Peyer's patch (tissue), 4 donors: Measurements from ENCODE around the gene ELOVL2. TPM values are rescaled to one million over a fixed set of nuclear protein-coding genes. Genes with fewer than 3 reads are reported as not detected.

ENCODE experiments used
- DNase-seq, 3 donors: peaks; one replicate each; pipeline ENCODE4 v3.0.0-alpha.2; 2017 to 2019
- H3K27ac ChIP-seq, 4 donors: fragments of 200-600 bp; sonication (generic); one replicate each; pipeline ENCODE4 v1.5.1; 2016 to 2019
- H3K27me3 ChIP-seq, 2 donors: fragments of 200-600 bp; sonication (generic); one replicate each; pipeline ENCODE4 v1.5.1; 2019
- H3K36me3 ChIP-seq, 3 donors: fragments of 200-600 bp; sonication (generic); one replicate each; pipeline ENCODE4 v1.5.1; 2016 to 2019
- H3K4me1 ChIP-seq, 4 donors: fragments of 200-600 bp; sonication (generic); one replicate each; pipeline ENCODE4 v1.5.1; 2016 to 2019
- H3K4me3 ChIP-seq, 4 donors: fragments of 200-600 bp; sonication (generic); 1 replicate in 3 of 4; 2 replicates in 1 of 4; pipeline ENCODE4 v1.5.1; 2016 to 2019; ENCODE audit warnings: mild to moderate bottlenecking in 1 of 4
- H3K9me3 ChIP-seq, 4 donors: fragments of 200-600 bp; sonication (generic); one replicate each; pipeline ENCODE4 v1.5.1; 2016 to 2019; ENCODE audit warnings: mild to moderate bottlenecking in 1 of 4
- CTCF ChIP-seq, 6 experiments: fragments of 450-650 bp in 4 of 6; fragments of 200-600 bp in 2 of 6; sonication (generic) in 1 of 6; IDR thresholded peaks; one replicate each; pipeline ENCODE4 v1.5.1; 2017 to 2019; ENCODE audit warnings: antibody characterized with exemption in 6 of 6, mild to moderate bottlenecking in 3 of 6, moderate library complexity in 1 of 6
- POLR2A ChIP-seq, 2 donors: fragments of 450-650 bp; IDR thresholded peaks; one replicate each; pipeline ENCODE4 v1.5.1; 2017; ENCODE audit warnings: antibody characterized with exemption in 2 of 2, mild to moderate bottlenecking in 2 of 2, moderate library complexity in 2 of 2
- total RNA-seq, 4 donors: library from RNA; depleted of rRNA; stranded (reverse); fragments of >200 nt; gene quantifications; one replicate each; pipeline ENCODE4 v1.1.0, GENCODE V29; 2016

Gene ELOVL2
- total RNA-seq, 4 donors from 2014 or later = 0.18 to 0.27 TPM; not detected in 2

GRCh38 chr6:11072101-11072500 is 28.0 kb upstream of the ELOVL2 start:
- no peak overlapping the region for H3K4me3 ChIP-seq
- no peak overlapping the region for H3K27ac ChIP-seq
- H3K36me3 ChIP-seq = no peaks in the 10 kb centered on the region
- no peak for DNase-seq
- TF ChIP-seq POLR2A (IDR thresholded peaks at IDR 0.05) = no peak
- TF ChIP-seq CTCF (IDR thresholded peaks at IDR 0.05) = no peak
- H3K4me1 ChIP-seq = no peaks in the 10 kb centered on the region
- H3K27me3 ChIP-seq = no peaks in the 10 kb centered on the region
- H3K9me3 ChIP-seq = no peaks in the 10 kb centered on the region

GRCh38 chr6:11069760-11070159 is 25.7 kb upstream of the ELOVL2 start:
- no peak for TF ChIP-seq CTCF (IDR thresholded peaks at IDR 0.05)
- TF ChIP-seq POLR2A (IDR thresholded peaks at IDR 0.05) = no peak
- no peaks in the 10 kb centered on the region for H3K4me1 ChIP-seq
- no peaks in the 10 kb centered on the region for H3K27me3 ChIP-seq
- no peak overlapping the region for H3K4me3 ChIP-seq
- H3K36me3 ChIP-seq = no peaks in the 10 kb centered on the region
- H3K27ac ChIP-seq = no peak overlapping the region
- DNase-seq = no peak
- H3K9me3 ChIP-seq = no peaks in the 10 kb centered on the region

- no peak overlapping the region for H3K4me3 ChIP-seq
- TF ChIP-seq CTCF (IDR thresholded peaks at IDR 0.05) (no peak), POLR2A (IDR thresholded peaks at IDR 0.05) (no peak)
- no peak overlapping the region for H3K27ac ChIP-seq
- no peaks in the 10 kb centered on the region for H3K9me3 ChIP-seq
- H3K36me3 ChIP-seq = no peaks in the 10 kb centered on the region
- no peak for DNase-seq
- H3K4me1 ChIP-seq = no peaks in the 10 kb centered on the region
- H3K27me3 ChIP-seq = no peaks in the 10 kb centered on the region
Measured at GRCh38 chr6:11067348-11067747, 23.2 kb upstream of the ELOVL2 start.

- H3K9me3 ChIP-seq = no peaks in the 10 kb centered on the region
- H3K36me3 ChIP-seq = no peaks in the 10 kb centered on the region
- H3K4me1 ChIP-seq = no peaks in the 10 kb centered on the region
- no peaks in the 10 kb centered on the region for H3K27me3 ChIP-seq
- no peak overlapping the region for H3K4me3 ChIP-seq
- DNase-seq = no peak
- TF ChIP-seq POLR2A (IDR thresholded peaks at IDR 0.05) (no peak), CTCF (IDR thresholded peaks at IDR 0.05) (no peak)
- no peak overlapping the region for H3K27ac ChIP-seq
Measured at GRCh38 chr6:11066505-11067347, 22.6 kb upstream of the ELOVL2 start.

GRCh38 chr6:11065436-11066202 is 21.5 kb upstream of the ELOVL2 start:
- Histone ChIP-seq H3K27me3 (no peaks in the 10 kb centered on the region), H3K36me3 (no peaks in the 10 kb centered on the region), H3K4me3 (no peak overlapping the region), H3K27ac (no peak overlapping the region), H3K4me1 (no peaks in the 10 kb centered on the region), H3K9me3 (no peaks in the 10 kb centered on the region)
- DNase-seq = no peak
- TF ChIP-seq CTCF (IDR thresholded peaks at IDR 0.05) = no peak
- TF ChIP-seq POLR2A (IDR thresholded peaks at IDR 0.05) = no peak
